ENCODE measurements around the gene GRID1.

DNA sequence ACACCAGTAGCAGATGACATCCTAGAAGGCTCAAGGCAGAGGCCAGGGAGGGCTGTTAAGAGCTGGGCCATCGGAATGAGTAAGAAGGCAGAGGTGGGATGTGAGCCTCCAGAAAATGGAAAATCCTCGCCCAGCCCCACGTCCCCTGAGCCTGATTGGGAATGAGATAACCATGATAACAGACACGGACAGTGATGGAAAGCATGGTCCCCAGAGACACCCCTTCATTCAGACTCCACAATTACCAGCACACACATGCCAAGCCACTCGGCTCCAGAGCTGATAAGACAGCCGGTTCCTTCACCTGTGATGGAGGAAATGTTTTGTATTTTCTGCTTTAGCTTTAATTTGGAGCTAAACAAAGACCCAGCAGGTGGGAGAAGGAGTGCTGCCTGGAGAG is 106.0 kb downstream of the GRID1 start:
- TF ChIP-seq, protein P1, sequence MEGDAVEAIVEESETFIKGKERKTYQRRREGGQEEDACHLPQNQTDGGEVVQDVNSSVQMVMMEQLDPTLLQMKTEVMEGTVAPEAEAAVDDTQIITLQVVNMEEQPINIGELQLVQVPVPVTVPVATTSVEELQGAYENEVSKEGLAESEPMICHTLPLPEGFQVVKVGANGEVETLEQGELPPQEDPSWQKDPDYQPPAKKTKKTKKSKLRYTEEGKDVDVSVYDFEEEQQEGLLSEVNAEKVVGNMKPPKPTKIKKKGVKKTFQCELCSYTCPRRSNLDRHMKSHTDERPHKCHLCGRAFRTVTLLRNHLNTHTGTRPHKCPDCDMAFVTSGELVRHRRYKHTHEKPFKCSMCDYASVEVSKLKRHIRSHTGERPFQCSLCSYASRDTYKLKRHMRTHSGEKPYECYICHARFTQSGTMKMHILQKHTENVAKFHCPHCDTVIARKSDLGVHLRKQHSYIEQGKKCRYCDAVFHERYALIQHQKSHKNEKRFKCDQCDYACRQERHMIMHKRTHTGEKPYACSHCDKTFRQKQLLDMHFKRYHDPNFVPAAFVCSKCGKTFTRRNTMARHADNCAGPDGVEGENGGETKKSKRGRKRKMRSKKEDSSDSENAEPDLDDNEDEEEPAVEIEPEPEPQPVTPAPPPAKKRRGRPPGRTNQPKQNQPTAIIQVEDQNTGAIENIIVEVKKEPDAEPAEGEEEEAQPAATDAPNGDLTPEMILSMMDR (IDR thresholded peaks at IDR 0.05), result no peak
- TF ChIP-seq POLR2A (IDR thresholded peaks at IDR 0.05), result no peak

Measured in esophagus squamous epithelium (tissue), 4 donors.